ENCODE measurements around the gene ALG5. TPM values are rescaled to one million over a fixed set of nuclear protein-coding genes. Genes with fewer than 3 reads are reported as not detected.

Gene ALG5
- total RNA-seq, 1 donor from 2014 or later, result 30.6 TPM

- no peak overlapping the region for H3K4me3 ChIP-seq
- H3K27me3 ChIP-seq (ENCODE audit: low read depth), result no peaks in the 10 kb centered on the region
- H3K4me1 ChIP-seq, result no peaks in the 10 kb centered on the region
- DNase-seq (no peak), ATAC-seq (no peak)
- H3K27ac ChIP-seq, result no peak overlapping the region
- no peak for TF ChIP-seq CTCF (IDR thresholded peaks at IDR 0.05)
- intact Hi-C loops (cut with DNase I), result no loop called here
- no peaks in the 10 kb centered on the region for H3K36me3 ChIP-seq
- H3K9me3 ChIP-seq, result no peaks in the 10 kb centered on the region
These were observed 86.8 kb downstream of the ALG5 start for GRCh38 chr13:36912369-36912768.

GRCh38 chr13:36910545-36910944 lies 88.6 kb downstream of the ALG5 start:
- no peak for TF ChIP-seq CTCF (IDR thresholded peaks at IDR 0.05)
- Histone ChIP-seq H3K9me3 (no peaks in the 10 kb centered on the region), H3K36me3 (no peaks in the 10 kb centered on the region), H3K27me3 (ENCODE audit: low read depth) (no peaks in the 10 kb centered on the region), H3K27ac (no peak overlapping the region), H3K4me1 (no peaks in the 10 kb centered on the region), H3K4me3 (no peak overlapping the region)
- ATAC-seq (no peak), DNase-seq (no peak)
- intact Hi-C loops (cut with DNase I), result no loop called here

GRCh38 chr13:36907821-36908220 lies 91.3 kb downstream of the ALG5 start:
- Histone ChIP-seq H3K27me3 (ENCODE audit: low read depth) (no peaks in the 10 kb centered on the region), H3K27ac (no peak overlapping the region), H3K4me1 (no peaks in the 10 kb centered on the region), H3K4me3 (no peak overlapping the region), H3K9me3 (no peaks in the 10 kb centered on the region), H3K36me3 (no peaks in the 10 kb centered on the region)
- intact Hi-C loops (cut with DNase I), result no loop called here
- ATAC-seq (no peak), DNase-seq (no peak)
- no peak for TF ChIP-seq CTCF (IDR thresholded peaks at IDR 0.05)

- Histone ChIP-seq H3K4me1 (no peaks in the 10 kb centered on the region), H3K27me3 (ENCODE audit: low read depth) (no peaks in the 10 kb centered on the region), H3K27ac (no peak overlapping the region), H3K9me3 (no peaks in the 10 kb centered on the region), H3K4me3 (no peak overlapping the region), H3K36me3 (no peaks in the 10 kb centered on the region)
- DNase-seq (no peak), ATAC-seq (no peak)
- no peak for TF ChIP-seq CTCF (IDR thresholded peaks at IDR 0.05)
- intact Hi-C loops (cut with DNase I), result no loop called here
These were observed 91.9 kb downstream of the ALG5 start for GRCh38 chr13:36907266-36907665.

GRCh38 chr13:36905944-36906343 lies 93.2 kb downstream of the ALG5 start:
- ATAC-seq (no peak), DNase-seq (no peak)
- Histone ChIP-seq H3K4me3 (no peak overlapping the region), H3K27me3 (ENCODE audit: low read depth) (no peaks in the 10 kb centered on the region), H3K4me1 (no peaks in the 10 kb centered on the region), H3K36me3 (no peaks in the 10 kb centered on the region), H3K27ac (no peak overlapping the region), H3K9me3 (no peaks in the 10 kb centered on the region)
- intact Hi-C loops (cut with DNase I), result no loop called here
- no peak for TF ChIP-seq CTCF (IDR thresholded peaks at IDR 0.05)
